Measurements from ENCODE around the gene FBXO3.
A peak's percentile ranks its signal among the peaks of the same experiment; 100 is the strongest.

FBXO3 gene

DNA sequence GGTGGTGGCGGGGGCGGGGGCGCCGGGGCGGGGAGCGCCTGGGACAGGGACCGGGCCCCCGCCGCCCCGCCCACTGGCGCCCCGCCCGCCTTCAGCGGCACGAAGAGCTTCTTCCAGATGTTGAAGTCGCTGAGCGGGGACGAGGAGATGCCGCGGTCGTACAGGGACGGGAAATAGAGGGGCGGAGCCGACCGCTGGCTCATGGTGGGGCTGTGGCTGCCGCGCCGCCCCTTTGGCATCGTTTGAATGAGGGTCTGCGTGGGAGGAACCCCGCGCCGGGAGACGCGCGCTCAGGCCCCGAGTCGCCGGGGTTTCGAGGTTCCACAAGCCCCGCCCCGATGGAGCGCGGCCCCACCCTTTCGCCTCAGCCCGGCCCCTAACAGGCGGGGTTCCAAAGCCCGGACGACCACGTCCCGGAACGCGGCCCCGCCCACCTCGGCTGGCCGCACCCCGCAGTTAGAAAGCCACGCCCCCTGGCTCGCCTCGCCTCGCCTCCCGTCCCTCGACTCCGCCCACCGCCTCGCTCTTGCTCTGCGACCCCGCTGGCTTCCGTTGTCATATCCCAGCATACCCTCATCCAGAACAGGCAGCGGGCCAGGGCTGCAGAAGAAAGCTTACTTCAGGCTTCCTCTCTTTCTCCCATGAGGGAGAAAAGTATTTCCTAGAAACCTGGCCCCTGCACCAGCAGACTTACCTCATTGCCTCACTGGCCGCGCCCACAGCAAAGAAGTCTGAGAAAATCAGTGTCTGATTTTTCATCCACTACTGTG lies 73.6 kb downstream of the FBXO3 start, which contains the start of gene C11orf91:
Gene C11orf91 (minus strand): TSS at position 325 of the 770 bp plus-strand sequence. CDS start 86 bp downstream, at position 239.
- H3K4me3 ChIP-seq (ENCODE audit: insufficient read length, low read depth) = peak within 1 kb of the TSS; percentile 41
- DNase-seq (ENCODE audit: low read depth, low spot score) = peak; percentile 76
- H3K36me3 ChIP-seq (ENCODE audit: insufficient read depth, insufficient read length, low read length) = peaks cover under 1% of the 10 kb centered on the region
- TF ChIP-seq YY1 (IDR thresholded peaks at IDR 0.05; ENCODE audit: insufficient read depth, insufficient read length) = no peak
- TF ChIP-seq ZNF274 (IDR thresholded peaks at IDR 0.05; ENCODE audit: low read depth, low read length) = no peak
- TF ChIP-seq SUZ12 (IDR thresholded peaks at IDR 0.05; ENCODE audit: extremely low read depth, insufficient read depth, insufficient read length) = no peak
- H3K9me3 ChIP-seq (ENCODE audit: insufficient read depth, low read length) = no peaks in the 10 kb centered on the region
- peaks cover 4% of the 10 kb centered on the region for H3K27me3 ChIP-seq (ENCODE audit: insufficient read depth, insufficient read length)
- peak within 1 kb of the TSS; percentile 47 for H3K9ac ChIP-seq (ENCODE audit: insufficient read length, low read depth)
- H3K4me1 ChIP-seq (ENCODE audit: insufficient read depth, insufficient read length) = no peaks in the 10 kb centered on the region

DNA sequence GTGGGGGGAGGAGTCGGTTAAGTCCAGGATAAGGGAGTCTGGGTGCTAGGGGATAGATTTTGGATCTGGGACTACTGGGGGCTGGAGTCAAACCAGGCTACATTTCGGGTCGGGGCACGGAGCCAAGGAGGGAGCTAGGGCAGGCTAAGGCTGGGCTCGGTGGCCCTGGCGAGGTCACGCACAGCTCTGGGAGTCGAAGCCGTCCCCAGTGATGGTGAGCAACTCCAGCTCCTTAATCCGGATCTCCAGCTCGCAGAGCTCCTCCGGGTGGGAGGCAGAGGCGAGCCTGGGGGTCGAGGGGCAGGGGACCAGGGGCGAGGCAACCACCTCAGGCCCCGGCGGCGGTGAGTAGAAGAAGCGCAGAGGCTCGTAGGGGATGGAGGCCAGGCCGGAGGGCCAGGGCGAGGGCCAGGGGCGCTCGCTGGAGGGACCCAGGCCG lies 74.2 kb downstream of the FBXO3 start:
- DNase-seq (ENCODE audit: low read depth, low spot score) = no peak
- H3K4me1 ChIP-seq (ENCODE audit: insufficient read depth, insufficient read length) = peaks cover 5% of the 10 kb centered on the region
- H3K4me3 ChIP-seq (ENCODE audit: insufficient read length, low read depth) = peak overlapping the region; percentile 41
- H3K9me3 ChIP-seq (ENCODE audit: insufficient read depth, low read length) = no peaks in the 10 kb centered on the region
- TF ChIP-seq SUZ12 (IDR thresholded peaks at IDR 0.05; ENCODE audit: extremely low read depth, insufficient read depth, insufficient read length) = no peak
- no peak for TF ChIP-seq ZNF274 (IDR thresholded peaks at IDR 0.05; ENCODE audit: low read depth, low read length)
- no peak for TF ChIP-seq YY1 (IDR thresholded peaks at IDR 0.05; ENCODE audit: insufficient read depth, insufficient read length)
- peak overlapping the region; percentile 46 for H3K9ac ChIP-seq (ENCODE audit: insufficient read length, low read depth)
- H3K27me3 ChIP-seq (ENCODE audit: insufficient read depth, insufficient read length) = peaks cover 4% of the 10 kb centered on the region
- no peaks in the 10 kb centered on the region for H3K36me3 ChIP-seq (ENCODE audit: insufficient read depth, insufficient read length, low read length)

DNA sequence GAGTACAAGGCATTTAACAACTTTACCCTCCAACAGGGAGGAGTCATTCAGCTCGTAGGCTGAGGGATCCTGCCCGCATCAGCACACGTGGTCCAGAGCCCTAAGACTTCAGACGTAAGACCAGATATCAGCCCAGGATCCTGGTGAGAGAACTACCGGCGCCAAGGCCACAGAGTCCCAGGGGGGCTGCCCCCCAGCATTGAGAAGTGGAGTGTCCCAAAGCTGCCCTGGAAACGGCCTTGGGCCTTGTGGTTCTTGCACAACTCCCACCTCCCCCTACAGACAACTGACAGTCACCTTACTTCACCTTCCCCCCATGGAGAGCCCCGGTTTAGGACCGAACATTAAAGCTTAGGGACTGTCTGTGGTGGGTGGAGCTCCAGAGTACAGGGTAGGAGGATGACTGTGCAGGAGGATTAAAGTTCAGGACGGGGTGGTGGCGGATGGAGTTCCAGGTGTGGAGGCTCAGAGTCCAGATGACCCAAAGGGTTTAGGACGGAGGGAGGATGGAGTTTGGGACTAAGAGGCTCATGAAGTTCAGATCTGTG lies 74.7 kb downstream of the FBXO3 start:
- no peaks in the 10 kb centered on the region for H3K36me3 ChIP-seq (ENCODE audit: insufficient read depth, insufficient read length, low read length)
- no peak for DNase-seq (ENCODE audit: low read depth, low spot score)
- H3K4me3 ChIP-seq (ENCODE audit: insufficient read length, low read depth) = peak overlapping the region; percentile 41
- H3K9ac ChIP-seq (ENCODE audit: insufficient read length, low read depth) = peak overlapping the region; percentile 46
- TF ChIP-seq SUZ12 (IDR thresholded peaks at IDR 0.05; ENCODE audit: extremely low read depth, insufficient read depth, insufficient read length) = no peak
- no peak for TF ChIP-seq YY1 (IDR thresholded peaks at IDR 0.05; ENCODE audit: insufficient read depth, insufficient read length)
- peaks cover 5% of the 10 kb centered on the region for H3K4me1 ChIP-seq (ENCODE audit: insufficient read depth, insufficient read length)
- peaks cover 4% of the 10 kb centered on the region for H3K27me3 ChIP-seq (ENCODE audit: insufficient read depth, insufficient read length)
- H3K9me3 ChIP-seq (ENCODE audit: insufficient read depth, low read length) = no peaks in the 10 kb centered on the region

DNA sequence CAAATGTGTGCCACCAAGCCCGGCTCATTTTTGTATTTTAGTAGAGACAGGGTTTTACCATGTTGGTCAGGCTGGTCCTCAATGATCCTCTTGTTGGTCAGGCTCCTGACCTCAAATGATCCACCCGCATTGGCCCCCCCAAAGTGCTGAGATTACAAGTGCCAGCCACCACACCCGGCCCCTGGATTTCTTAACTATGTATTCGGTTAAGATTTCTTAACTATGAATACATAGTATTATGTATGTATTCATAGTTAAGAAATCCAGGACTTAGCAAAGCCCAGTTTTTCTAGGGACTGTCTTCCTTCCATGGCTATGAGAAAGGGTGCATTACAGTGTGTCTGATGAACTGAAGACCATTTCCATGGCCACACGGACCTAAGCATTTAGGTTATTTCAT lies 75.4 kb downstream of the FBXO3 start:
- DNase-seq (ENCODE audit: low read depth, low spot score) = no peak
- H3K27me3 ChIP-seq (ENCODE audit: insufficient read depth, insufficient read length) = peaks cover 4% of the 10 kb centered on the region
- peaks cover 5% of the 10 kb centered on the region for H3K4me1 ChIP-seq (ENCODE audit: insufficient read depth, insufficient read length)
- H3K9me3 ChIP-seq (ENCODE audit: insufficient read depth, low read length) = no peaks in the 10 kb centered on the region
- H3K4me3 ChIP-seq (ENCODE audit: insufficient read length, low read depth) = no peak overlapping the region
- no peak for TF ChIP-seq YY1 (IDR thresholded peaks at IDR 0.05; ENCODE audit: insufficient read depth, insufficient read length)
- no peak for TF ChIP-seq ZNF274 (IDR thresholded peaks at IDR 0.05; ENCODE audit: low read depth, low read length)
- TF ChIP-seq SUZ12 (IDR thresholded peaks at IDR 0.05; ENCODE audit: extremely low read depth, insufficient read depth, insufficient read length) = no peak
- H3K9ac ChIP-seq (ENCODE audit: insufficient read length, low read depth) = no peak overlapping the region
- H3K36me3 ChIP-seq (ENCODE audit: insufficient read depth, insufficient read length, low read length) = no peaks in the 10 kb centered on the region

DNA sequence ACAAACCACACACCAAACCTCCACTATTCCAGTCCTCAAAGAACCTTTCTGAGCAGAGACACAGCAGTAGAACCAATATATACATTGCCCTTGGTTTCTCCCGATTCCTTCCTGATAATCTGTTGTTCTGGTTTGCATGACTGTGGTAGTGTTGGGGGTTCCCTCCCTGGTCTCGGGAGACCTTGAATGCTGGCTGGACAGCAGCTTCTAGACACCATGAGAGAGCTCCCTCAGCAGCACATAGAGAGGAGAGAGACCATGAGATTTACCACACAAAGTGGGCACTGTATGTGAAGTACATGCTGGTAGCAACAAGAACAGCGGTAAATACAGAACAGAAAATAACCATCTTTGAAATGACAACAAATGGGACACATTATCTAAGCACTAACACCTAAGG lies 76.3 kb downstream of the FBXO3 start:
- H3K4me1 ChIP-seq (ENCODE audit: insufficient read depth, insufficient read length) = peaks cover 8% of the 10 kb centered on the region
- no peak for TF ChIP-seq ZNF274 (IDR thresholded peaks at IDR 0.05; ENCODE audit: low read depth, low read length)
- TF ChIP-seq YY1 (IDR thresholded peaks at IDR 0.05; ENCODE audit: insufficient read depth, insufficient read length) = no peak
- H3K4me3 ChIP-seq (ENCODE audit: insufficient read length, low read depth) = no peak overlapping the region
- H3K9me3 ChIP-seq (ENCODE audit: insufficient read depth, low read length) = no peaks in the 10 kb centered on the region
- no peak overlapping the region for H3K9ac ChIP-seq (ENCODE audit: insufficient read length, low read depth)
- DNase-seq (ENCODE audit: low read depth, low spot score) = no peak
- H3K36me3 ChIP-seq (ENCODE audit: insufficient read depth, insufficient read length, low read length) = no peaks in the 10 kb centered on the region
- H3K27me3 ChIP-seq (ENCODE audit: insufficient read depth, insufficient read length) = peaks cover 4% of the 10 kb centered on the region

DNA sequence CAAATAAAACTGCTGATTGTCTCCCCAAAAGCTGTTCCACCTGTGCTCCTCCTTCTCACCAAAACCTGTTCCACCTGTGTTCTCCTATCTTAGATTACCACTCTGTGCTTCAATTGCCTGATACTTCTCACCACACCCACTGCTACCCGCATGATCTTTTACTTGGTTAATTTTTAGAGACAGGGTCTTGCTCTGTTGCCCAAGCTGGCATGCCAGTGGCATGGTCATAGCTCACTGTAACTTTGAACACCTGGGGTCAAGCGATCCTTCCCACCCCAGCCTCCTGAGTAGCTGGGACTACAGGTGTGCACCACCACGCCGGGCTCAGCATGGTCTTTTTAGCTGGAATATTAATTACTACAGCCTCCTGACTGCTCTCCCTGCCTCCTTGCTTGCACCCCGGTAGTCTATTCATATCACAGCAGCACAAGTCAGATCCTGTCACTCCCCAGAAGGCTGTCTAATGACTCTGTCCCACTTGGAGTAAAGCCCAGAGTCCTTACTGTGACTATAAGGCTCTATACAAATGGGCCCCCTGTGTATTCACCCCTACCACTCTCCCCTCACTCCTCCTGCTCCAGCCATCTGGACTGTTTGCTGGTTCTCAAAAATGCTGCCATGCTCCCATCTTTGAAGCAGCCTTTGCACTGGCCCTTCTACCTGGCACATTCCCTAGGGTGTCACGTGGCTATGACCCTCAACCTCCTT lies 77.2 kb downstream of the FBXO3 start:
- Histone ChIP-seq H3K36me3 (ENCODE audit: insufficient read depth, insufficient read length, low read length) (no peaks in the 10 kb centered on the region), H3K4me3 (ENCODE audit: insufficient read length, low read depth) (no peak overlapping the region), H3K4me1 (ENCODE audit: insufficient read depth, insufficient read length) (peaks cover 8% of the 10 kb centered on the region)

DNA sequence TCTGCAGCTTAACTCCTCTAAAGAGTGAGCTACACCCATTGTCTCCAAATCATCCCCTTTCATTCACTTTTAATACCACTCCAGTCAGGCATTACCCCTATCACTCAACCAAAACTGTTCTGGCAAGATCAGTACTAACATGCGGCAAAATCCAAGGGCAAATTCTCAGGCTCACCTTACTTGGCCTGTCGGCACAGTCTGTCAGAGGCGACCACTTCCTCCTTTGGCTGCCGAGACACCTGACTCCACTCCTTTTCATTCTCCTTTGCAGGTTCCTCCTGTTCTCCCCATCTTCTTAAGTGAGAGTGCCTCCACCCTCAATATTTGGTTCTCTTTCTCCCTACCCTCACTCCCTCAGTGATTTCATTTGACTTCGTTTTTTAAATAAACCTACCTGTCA lies 77.9 kb downstream of the FBXO3 start:
- Histone ChIP-seq H3K27me3 (ENCODE audit: insufficient read depth, insufficient read length) (peaks cover 4% of the 10 kb centered on the region), H3K36me3 (ENCODE audit: insufficient read depth, insufficient read length, low read length) (no peaks in the 10 kb centered on the region), H3K4me3 (ENCODE audit: insufficient read length, low read depth) (no peak overlapping the region), H3K4me1 (ENCODE audit: insufficient read depth, insufficient read length) (peaks cover 8% of the 10 kb centered on the region), H3K9me3 (ENCODE audit: insufficient read depth, low read length) (no peaks in the 10 kb centered on the region), H3K9ac (ENCODE audit: insufficient read length, low read depth) (no peak overlapping the region)
- TF ChIP-seq SUZ12 (IDR thresholded peaks at IDR 0.05; ENCODE audit: extremely low read depth, insufficient read depth, insufficient read length) = no peak
- no peak for TF ChIP-seq YY1 (IDR thresholded peaks at IDR 0.05; ENCODE audit: insufficient read depth, insufficient read length)
- TF ChIP-seq ZNF274 (IDR thresholded peaks at IDR 0.05; ENCODE audit: low read depth, low read length) = no peak
- DNase-seq (ENCODE audit: low read depth, low spot score) = no peak

More for the DNA sequence above, 77.2 kb downstream of the FBXO3 start:
- Histone ChIP-seq H3K9me3 (ENCODE audit: insufficient read depth, low read length) (no peaks in the 10 kb centered on the region), H3K9ac (ENCODE audit: insufficient read length, low read depth) (no peak overlapping the region), H3K27me3 (ENCODE audit: insufficient read depth, insufficient read length) (peaks cover 4% of the 10 kb centered on the region)
- no peak for TF ChIP-seq SUZ12 (IDR thresholded peaks at IDR 0.05; ENCODE audit: extremely low read depth, insufficient read depth, insufficient read length)
- no peak for TF ChIP-seq YY1 (IDR thresholded peaks at IDR 0.05; ENCODE audit: insufficient read depth, insufficient read length)
- DNase-seq (ENCODE audit: low read depth, low spot score) = no peak

Data from NT2/D1 (cell line).